HepG2 (cell line): ENCODE results near the gene FILIP1. TPM values are rescaled to one million over a fixed set of nuclear protein-coding genes. Genes with fewer than 3 reads are reported as not detected.
A peak's percentile ranks its signal among the peaks of the same experiment; 100 is the strongest.

Source experiments
- BCL6 ChIP-seq: IDR thresholded peaks from 2 replicates; pipeline ENCODE4 v1.6.1; 2016; ENCODE audit warnings: missing genetic modification reagents, missing compliant biosample characterization
- FOXA3 ChIP-seq: IDR thresholded peaks from 2 replicates; pipeline ENCODE4 v1.6.1; 2016; ENCODE audit warnings: missing genetic modification reagents, missing compliant biosample characterization
- FOXC1 ChIP-seq: sonication (generic); formaldehyde crosslinking; IDR thresholded peaks from 2 replicates; pipeline ENCODE4 v1.8.0; 2022; ENCODE audit warnings: mild to moderate bottlenecking, missing genetic modification reagents, borderline replicate concordance
- SMAD3 ChIP-seq: sonication (generic); formaldehyde crosslinking; IDR thresholded peaks from 2 replicates; pipeline ENCODE4 v1.4.0; 2020; ENCODE audit warnings: missing genetic modification reagents
- SP4 ChIP-seq: sonication (generic); formaldehyde crosslinking; IDR thresholded peaks from 2 replicates; pipeline ENCODE4 v1.8.1; 2023; ENCODE audit warnings: mild to moderate bottlenecking, missing genetic modification reagents
- ZC3H13 ChIP-seq: sonication (generic); formaldehyde crosslinking; IDR thresholded peaks from 2 replicates; pipeline ENCODE4 v1.8.1; 2023; ENCODE audit warnings: mild to moderate bottlenecking, missing genetic modification reagents, moderate library complexity
- microRNA-seq: library from miRNA; unstranded; fragments of <30 nt; microRNA quantifications from one replicate; pipeline ENCODE4, GENCODE V29; 2020
- polyA plus RNA-seq, 8 experiments: library from polyadenylated mRNA; depleted of rRNA in 3 of 8; stranded (reverse) in 7 of 8; unstranded in 1 of 8; fragments of >200 nt; fragmentation: Illumina TruSeq in 4 of 8; extraction: Trizol in 4 of 8; gene quantifications; 2 replicates each; pipeline versions ENCODE4 v1.2.1 to v1.2.3, GENCODE V29; 2011 to 2016; ENCODE audit warnings: low read depth in 4 of 8, missing spikeins in 1 of 8, mixed read lengths in 1 of 8; ENCODE audit not compliant: insufficient read depth in 1 of 8
- small RNA-seq, 3 experiments: library from RNA; depleted of rRNA; stranded (forward); fragments of <200 nt; gene quantifications; one replicate each; pipeline ENCODE3, GENCODE V24; 2012; ENCODE audit warnings: low read depth in 2 of 3, low replicate concordance in 1 of 3; ENCODE audit not compliant: insufficient read length in 3 of 3, insufficient read depth in 2 of 3
- total RNA-seq, 5 experiments: library from RNA; depleted of rRNA; stranded (reverse); fragments of >200 nt; fragmentation: Illumina TruSeq; extraction: Trizol; gene quantifications; 2 replicates each; pipeline ENCODE4 v1.2.3, GENCODE V29; 2016; ENCODE audit warnings: low read depth in 1 of 5
- TF ChIP-seq, protein P1 (sequence below): sonication (generic); formaldehyde crosslinking; IDR thresholded peaks from 2 replicates; pipeline ENCODE4 v1.4.0; 2020; ENCODE audit warnings: missing genetic modification reagents
- TF ChIP-seq, protein P2 (sequence below): sonication (generic); formaldehyde crosslinking; IDR thresholded peaks from 2 replicates; pipeline ENCODE4 v1.4.0; 2020; ENCODE audit warnings: missing genetic modification reagents, borderline replicate concordance

FILIP1 gene
- total and polyA plus RNA-seq, 2 of the 13 experiments (the other 11 are each of a cell fraction or from before 2014, with no cell fraction given) = not detected

DNA sequence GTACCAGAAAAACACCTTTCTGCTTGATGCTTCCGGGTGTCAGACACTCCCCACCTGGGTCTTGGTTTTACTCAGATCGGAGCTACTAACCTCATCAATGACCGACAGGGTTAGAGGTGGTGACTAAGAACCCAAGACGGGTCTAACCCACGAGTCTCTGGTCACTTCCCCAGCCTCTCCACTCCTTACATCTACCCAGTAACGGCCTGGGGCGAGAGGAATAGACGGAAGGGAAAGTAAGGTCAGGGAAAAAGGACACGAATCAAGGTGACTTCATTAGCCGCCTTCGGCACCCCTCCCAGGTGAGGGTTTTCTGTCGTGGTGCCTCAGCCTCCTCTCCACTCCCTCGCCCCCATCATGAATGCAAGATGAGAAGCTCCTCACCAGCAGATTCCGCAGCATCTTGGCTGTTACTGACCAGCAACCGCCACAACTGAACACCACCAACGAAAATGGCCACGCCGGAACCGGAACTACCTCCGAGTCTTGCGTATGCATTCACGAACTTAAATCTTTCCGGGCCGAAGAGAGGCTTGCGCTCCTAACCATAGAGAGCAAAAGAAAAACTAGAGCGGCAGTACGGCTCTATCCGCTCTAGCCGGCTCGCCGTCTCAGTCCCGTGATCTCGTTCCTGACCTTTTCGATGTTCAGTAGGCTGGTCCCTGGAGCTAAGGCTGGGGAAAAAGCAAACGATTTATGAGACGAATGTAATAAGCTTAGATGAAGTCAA, 250.1 kb downstream of the FILIP1 start, which contains the start of gene COX7A2 (continued):
- TF ChIP-seq FOXC1 (peak; percentile 76; the same call in 1 of the 2 replicates), SP4 (peak; percentile 74), SMAD3 (CRISPR knock-in tag) (peak; percentile 70; the same call in 1 of the 2 replicates), BCL6 (CRISPR knock-in tag) (peak; percentile 38; the same call in 1 of the 2 replicates), ZC3H13 (CRISPR knock-in tag) (no peak), FOXA3 (CRISPR knock-in tag) (peak; percentile 65; the same call in 1 of the 2 replicates)
- TF ChIP-seq, protein P1, sequence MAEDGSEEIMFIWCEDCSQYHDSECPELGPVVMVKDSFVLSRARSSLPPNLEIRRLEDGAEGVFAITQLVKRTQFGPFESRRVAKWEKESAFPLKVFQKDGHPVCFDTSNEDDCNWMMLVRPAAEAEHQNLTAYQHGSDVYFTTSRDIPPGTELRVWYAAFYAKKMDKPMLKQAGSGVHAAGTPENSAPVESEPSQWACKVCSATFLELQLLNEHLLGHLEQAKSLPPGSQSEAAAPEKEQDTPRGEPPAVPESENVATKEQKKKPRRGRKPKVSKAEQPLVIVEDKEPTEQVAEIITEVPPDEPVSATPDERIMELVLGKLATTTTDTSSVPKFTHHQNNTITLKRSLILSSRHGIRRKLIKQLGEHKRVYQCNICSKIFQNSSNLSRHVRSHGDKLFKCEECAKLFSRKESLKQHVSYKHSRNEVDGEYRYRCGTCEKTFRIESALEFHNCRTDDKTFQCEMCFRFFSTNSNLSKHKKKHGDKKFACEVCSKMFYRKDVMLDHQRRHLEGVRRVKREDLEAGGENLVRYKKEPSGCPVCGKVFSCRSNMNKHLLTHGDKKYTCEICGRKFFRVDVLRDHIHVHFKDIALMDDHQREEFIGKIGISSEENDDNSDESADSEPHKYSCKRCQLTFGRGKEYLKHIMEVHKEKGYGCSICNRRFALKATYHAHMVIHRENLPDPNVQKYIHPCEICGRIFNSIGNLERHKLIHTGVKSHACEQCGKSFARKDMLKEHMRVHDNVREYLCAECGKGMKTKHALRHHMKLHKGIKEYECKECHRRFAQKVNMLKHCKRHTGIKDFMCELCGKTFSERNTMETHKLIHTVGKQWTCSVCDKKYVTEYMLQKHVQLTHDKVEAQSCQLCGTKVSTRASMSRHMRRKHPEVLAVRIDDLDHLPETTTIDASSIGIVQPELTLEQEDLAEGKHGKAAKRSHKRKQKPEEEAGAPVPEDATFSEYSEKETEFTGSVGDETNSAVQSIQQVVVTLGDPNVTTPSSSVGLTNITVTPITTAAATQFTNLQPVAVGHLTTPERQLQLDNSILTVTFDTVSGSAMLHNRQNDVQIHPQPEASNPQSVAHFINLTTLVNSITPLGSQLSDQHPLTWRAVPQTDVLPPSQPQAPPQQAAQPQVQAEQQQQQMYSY (CRISPR knock-in tag) = no peak
- TF ChIP-seq, protein P2, sequence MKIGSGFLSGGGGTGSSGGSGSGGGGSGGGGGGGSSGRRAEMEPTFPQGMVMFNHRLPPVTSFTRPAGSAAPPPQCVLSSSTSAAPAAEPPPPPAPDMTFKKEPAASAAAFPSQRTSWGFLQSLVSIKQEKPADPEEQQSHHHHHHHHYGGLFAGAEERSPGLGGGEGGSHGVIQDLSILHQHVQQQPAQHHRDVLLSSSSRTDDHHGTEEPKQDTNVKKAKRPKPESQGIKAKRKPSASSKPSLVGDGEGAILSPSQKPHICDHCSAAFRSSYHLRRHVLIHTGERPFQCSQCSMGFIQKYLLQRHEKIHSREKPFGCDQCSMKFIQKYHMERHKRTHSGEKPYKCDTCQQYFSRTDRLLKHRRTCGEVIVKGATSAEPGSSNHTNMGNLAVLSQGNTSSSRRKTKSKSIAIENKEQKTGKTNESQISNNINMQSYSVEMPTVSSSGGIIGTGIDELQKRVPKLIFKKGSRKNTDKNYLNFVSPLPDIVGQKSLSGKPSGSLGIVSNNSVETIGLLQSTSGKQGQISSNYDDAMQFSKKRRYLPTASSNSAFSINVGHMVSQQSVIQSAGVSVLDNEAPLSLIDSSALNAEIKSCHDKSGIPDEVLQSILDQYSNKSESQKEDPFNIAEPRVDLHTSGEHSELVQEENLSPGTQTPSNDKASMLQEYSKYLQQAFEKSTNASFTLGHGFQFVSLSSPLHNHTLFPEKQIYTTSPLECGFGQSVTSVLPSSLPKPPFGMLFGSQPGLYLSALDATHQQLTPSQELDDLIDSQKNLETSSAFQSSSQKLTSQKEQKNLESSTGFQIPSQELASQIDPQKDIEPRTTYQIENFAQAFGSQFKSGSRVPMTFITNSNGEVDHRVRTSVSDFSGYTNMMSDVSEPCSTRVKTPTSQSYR = no peak
- TF ChIP-seq, all 625 proteins: peak for 242

Small RNAs within 50 kb of the gene (microRNA-seq; reads per million reads assigned to microRNA genes)
- not detected for gene MIR4463

Small RNAs within 50 kb of the gene (small RNA-seq; reads per million reads assigned to genes)
- gene MIR4463 (0 reads per million in 3 experiments), gene RF00012 (0 reads per million in 3 experiments), gene RNU1-34P (0 to 0.10 (median 0) reads per million in 3 experiments)

Other genes starting within 250 kb of the FILIP1 start
- gene COX7A2, start 250.0 kb downstream of the FILIP1 start, total RNA-seq (2016; rRNA removed; fragmentation: Illumina TruSeq; extraction: Trizol) = 481 and 556 TPM in 2 replicates
- 311 and 407 TPM in 2 replicates for gene COX7A2, start 250.0 kb downstream of the FILIP1 start, polyA plus RNA-seq (2011; rRNA removed)
- 38.4 and 54.4 TPM in 2 replicates for gene TMEM30A, start 209.0 kb downstream of the FILIP1 start, total RNA-seq (2016; rRNA removed; fragmentation: Illumina TruSeq; extraction: Trizol)
- gene TMEM30A, start 209.0 kb downstream of the FILIP1 start, polyA plus RNA-seq (2011; rRNA removed) = 14.9 and 17.6 TPM in 2 replicates
- 45.2 and 50.1 TPM in 2 replicates for gene SENP6, start 108.1 kb upstream of the FILIP1 start, total RNA-seq (2016; rRNA removed; fragmentation: Illumina TruSeq; extraction: Trizol)
- gene SENP6, start 108.1 kb upstream of the FILIP1 start, polyA plus RNA-seq (2011; rRNA removed) = 19.1 and 21.9 TPM in 2 replicates